Loucy (cell line): ENCODE results near the gene ADAMTSL4.

Source experiments
- H2AFZ ChIP-seq: fragments of 200-600 bp; sonication (generic); 2 replicates; pipeline ENCODE4 v1.6.0; 2016; ENCODE audit warnings: antibody characterized with exemption, mild to moderate bottlenecking, low read length, moderate library complexity
- H3F3A ChIP-seq: fragments of 200-600 bp; 2 replicates; pipeline ENCODE4 v1.6.0; 2016; ENCODE audit warnings: antibody characterized with exemption, low read depth, mild to moderate bottlenecking
- H3K27me3 ChIP-seq: fragments of 200-600 bp; sonication (generic); 2 replicates; pipeline ENCODE4 v1.6.1; 2014; ENCODE audit warnings: low read length, mild to moderate bottlenecking; ENCODE audit not compliant: insufficient read depth, poor library complexity, severe bottlenecking
- H3K36me3 ChIP-seq: fragments of 200-600 bp; sonication (generic); 2 replicates; pipeline ENCODE4 v1.6.1; 2016; ENCODE audit warnings: low read length; ENCODE audit not compliant: insufficient read depth
- H3K4me1 ChIP-seq: fragments of 200-600 bp; sonication (generic); 2 replicates; pipeline ENCODE4 v1.5.1; 2014; ENCODE audit warnings: low read length, mild to moderate bottlenecking; ENCODE audit not compliant: insufficient read depth, poor library complexity, severe bottlenecking
- H3K4me2 ChIP-seq: fragments of 200-600 bp; sonication (generic); 2 replicates; pipeline ENCODE4 v1.6.0; 2014; ENCODE audit warnings: antibody characterized with exemption, low read length, low read depth, mild to moderate bottlenecking; ENCODE audit not compliant: poor library complexity, severe bottlenecking
- H3K4me3 ChIP-seq: fragments of 200-600 bp; sonication (generic); 2 replicates; pipeline ENCODE4 v1.5.1; 2014; ENCODE audit warnings: low read length, mild to moderate bottlenecking, mixed read lengths; ENCODE audit not compliant: poor library complexity, severe bottlenecking
- H3K79me2 ChIP-seq: fragments of 200-600 bp; sonication (generic); 2 replicates; pipeline ENCODE4 v1.6.1; 2014; ENCODE audit warnings: low read length; ENCODE audit not compliant: insufficient read depth
- H3K9ac ChIP-seq: fragments of 200-600 bp; sonication (generic); 2 replicates; pipeline ENCODE4 v1.6.0; 2014; ENCODE audit warnings: mild to moderate bottlenecking, low read depth, low read length, moderate library complexity; ENCODE audit not compliant: poor library complexity, severe bottlenecking
- H3K9me2 ChIP-seq: fragments of 200-600 bp; sonication (generic); replicated peaks from 2 replicates; pipeline ENCODE4 v1.6.1; 2016; ENCODE audit warnings: low read depth, low read length, mixed read lengths
- H3K9me3 ChIP-seq: fragments of 200-600 bp; sonication (generic); 2 replicates; pipeline ENCODE4 v1.6.1; 2014; ENCODE audit warnings: mild to moderate bottlenecking, antibody characterized with exemption, low read length, low read depth; ENCODE audit not compliant: insufficient read depth
- H4K20me1 ChIP-seq: fragments of 200-600 bp; sonication (generic); 2 replicates; pipeline ENCODE4 v1.6.0; 2014; ENCODE audit warnings: antibody characterized with exemption, low read length, mild to moderate bottlenecking; ENCODE audit not compliant: insufficient read depth, poor library complexity, severe bottlenecking
- EZH2phosphoT487 ChIP-seq: fragments of 200-600 bp; IDR thresholded peaks from 2 replicates; pipeline ENCODE4 v1.6.1; 2018; ENCODE audit warnings: antibody characterized with exemption, mild to moderate bottlenecking, moderate library complexity, borderline replicate concordance
- TF ChIP-seq, protein P1 (sequence below): fragments of 200-600 bp; sonication (generic); conservative IDR thresholded peaks from 2 replicates; pipeline ENCODE4 v1.5.1; 2014; ENCODE audit warnings: mild to moderate bottlenecking, antibody characterized with exemption, low read length

The ADAMTSL4 gene

DNA sequence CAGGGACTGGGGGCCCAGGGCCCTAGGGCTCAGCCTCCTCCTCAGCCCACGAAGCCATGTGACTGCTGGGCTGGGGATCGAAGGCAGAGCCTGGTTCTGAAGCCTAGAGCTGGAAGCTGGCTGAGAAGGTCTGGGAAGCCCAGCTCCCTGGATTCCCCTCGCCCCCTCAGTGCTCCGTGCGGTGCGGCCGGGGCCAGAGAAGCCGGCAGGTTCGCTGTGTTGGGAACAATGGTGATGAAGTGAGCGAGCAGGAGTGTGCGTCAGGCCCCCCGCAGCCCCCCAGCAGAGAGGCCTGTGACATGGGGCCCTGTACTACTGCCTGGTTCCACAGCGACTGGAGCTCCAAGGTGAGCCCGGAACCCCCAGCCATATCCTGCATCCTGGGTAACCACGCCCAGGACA, 9.1 kb downstream of the ADAMTSL4 start:
- Histone ChIP-seq H3K4me2 (no peak overlapping the region), H3K36me3 (no peaks in the 10 kb centered on the region), H4K20me1 (peaks cover 3% of the 10 kb centered on the region), H3F3A (no peaks in the 10 kb centered on the region), H3K79me2 (peaks cover 12% of the 10 kb centered on the region; the same call in 1 of the 2 replicates), H3K9me2 (no peaks in the 10 kb centered on the region), H3K4me3 (no peak overlapping the region), H2AFZ (no peak overlapping the region), H3K27me3 (no peaks in the 10 kb centered on the region), H3K9ac (no peak overlapping the region), H3K9me3 (no peaks in the 10 kb centered on the region), H3K4me1 (peaks cover 17% of the 10 kb centered on the region)
- TF ChIP-seq, protein P1, sequence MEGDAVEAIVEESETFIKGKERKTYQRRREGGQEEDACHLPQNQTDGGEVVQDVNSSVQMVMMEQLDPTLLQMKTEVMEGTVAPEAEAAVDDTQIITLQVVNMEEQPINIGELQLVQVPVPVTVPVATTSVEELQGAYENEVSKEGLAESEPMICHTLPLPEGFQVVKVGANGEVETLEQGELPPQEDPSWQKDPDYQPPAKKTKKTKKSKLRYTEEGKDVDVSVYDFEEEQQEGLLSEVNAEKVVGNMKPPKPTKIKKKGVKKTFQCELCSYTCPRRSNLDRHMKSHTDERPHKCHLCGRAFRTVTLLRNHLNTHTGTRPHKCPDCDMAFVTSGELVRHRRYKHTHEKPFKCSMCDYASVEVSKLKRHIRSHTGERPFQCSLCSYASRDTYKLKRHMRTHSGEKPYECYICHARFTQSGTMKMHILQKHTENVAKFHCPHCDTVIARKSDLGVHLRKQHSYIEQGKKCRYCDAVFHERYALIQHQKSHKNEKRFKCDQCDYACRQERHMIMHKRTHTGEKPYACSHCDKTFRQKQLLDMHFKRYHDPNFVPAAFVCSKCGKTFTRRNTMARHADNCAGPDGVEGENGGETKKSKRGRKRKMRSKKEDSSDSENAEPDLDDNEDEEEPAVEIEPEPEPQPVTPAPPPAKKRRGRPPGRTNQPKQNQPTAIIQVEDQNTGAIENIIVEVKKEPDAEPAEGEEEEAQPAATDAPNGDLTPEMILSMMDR: no peak
- no peak for TF ChIP-seq EZH2phosphoT487

DNA sequence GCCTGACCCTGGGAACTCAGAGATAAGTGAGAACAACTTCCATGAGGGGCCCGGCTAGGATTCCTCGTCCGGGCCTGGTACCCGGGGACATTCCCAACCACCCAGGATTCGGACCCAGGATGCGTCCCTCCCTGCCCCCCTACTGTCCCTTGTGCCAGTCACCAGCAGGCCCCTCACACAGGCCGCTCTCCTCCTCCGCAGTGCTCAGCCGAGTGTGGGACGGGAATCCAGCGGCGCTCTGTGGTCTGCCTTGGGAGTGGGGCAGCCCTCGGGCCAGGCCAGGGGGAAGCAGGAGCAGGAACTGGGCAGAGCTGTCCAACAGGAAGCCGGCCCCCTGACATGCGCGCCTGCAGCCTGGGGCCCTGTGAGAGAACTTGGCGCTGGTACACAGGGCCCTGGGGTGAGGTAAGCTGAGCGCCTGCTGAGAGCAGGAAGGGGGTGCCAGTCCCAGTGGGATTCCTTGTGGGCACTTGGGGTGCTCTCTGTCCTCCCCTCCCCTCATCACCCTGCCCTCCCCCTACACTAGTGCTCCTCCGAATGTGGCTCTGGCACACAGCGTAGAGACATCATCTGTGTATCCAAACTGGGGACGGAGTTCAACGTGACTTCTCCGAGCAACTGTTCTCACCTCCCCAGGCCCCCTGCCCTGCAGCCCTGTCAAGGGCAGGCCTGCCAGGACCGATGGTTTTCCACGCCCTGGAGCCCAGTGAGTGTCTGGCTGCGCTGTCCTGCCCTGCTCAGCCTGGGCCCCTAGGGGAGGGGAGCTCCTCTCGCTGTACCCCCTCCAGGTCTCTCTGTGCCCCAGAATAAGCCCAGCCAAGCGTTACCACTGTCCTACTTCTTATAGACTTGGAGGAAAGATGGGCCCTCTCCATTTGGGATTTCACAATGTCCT, 9.8 kb downstream of the ADAMTSL4 start:
- no peak overlapping the region for H3K9ac ChIP-seq
- peaks cover 24% of the 10 kb centered on the region for H3K4me1 ChIP-seq
- H4K20me1 ChIP-seq: peaks cover 3% of the 10 kb centered on the region
- H3K9me3 ChIP-seq: no peaks in the 10 kb centered on the region
- H3K4me3 ChIP-seq: no peak overlapping the region
- no peak for TF ChIP-seq EZH2phosphoT487
- TF ChIP-seq, protein P1: no peak
- no peak overlapping the region for H3K4me2 ChIP-seq
- no peak overlapping the region for H2AFZ ChIP-seq
- H3K9me2 ChIP-seq: no peaks in the 10 kb centered on the region
- H3K79me2 ChIP-seq: peaks cover 13% of the 10 kb centered on the region; the same call in 1 of the 2 replicates
- H3F3A ChIP-seq: no peaks in the 10 kb centered on the region
- no peaks in the 10 kb centered on the region for H3K36me3 ChIP-seq
- no peaks in the 10 kb centered on the region for H3K27me3 ChIP-seq

DNA sequence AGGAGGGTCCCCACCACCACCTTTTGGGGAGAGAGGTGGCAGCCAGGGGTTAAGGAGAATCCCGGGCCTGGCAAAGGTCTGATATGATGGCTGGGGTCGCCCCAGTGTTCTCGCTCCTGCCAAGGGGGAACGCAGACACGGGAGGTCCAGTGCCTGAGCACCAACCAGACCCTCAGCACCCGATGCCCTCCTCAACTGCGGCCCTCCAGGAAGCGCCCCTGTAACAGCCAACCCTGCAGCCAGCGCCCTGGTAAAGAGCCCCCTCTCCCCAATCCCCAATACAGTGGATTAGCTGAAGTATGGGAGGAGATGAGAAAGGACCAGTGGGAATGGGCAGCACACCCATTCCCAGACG, 10.4 kb downstream of the ADAMTSL4 start:
- no peak overlapping the region for H2AFZ ChIP-seq
- H3K9me3 ChIP-seq: no peaks in the 10 kb centered on the region
- no peak overlapping the region for H3K4me3 ChIP-seq
- peaks cover 26% of the 10 kb centered on the region for H3K4me1 ChIP-seq
- H3K79me2 ChIP-seq: peaks cover 13% of the 10 kb centered on the region; the same call in 1 of the 2 replicates
- peaks cover 3% of the 10 kb centered on the region for H4K20me1 ChIP-seq
- no peaks in the 10 kb centered on the region for H3K36me3 ChIP-seq
- H3K9ac ChIP-seq: no peak overlapping the region
- no peaks in the 10 kb centered on the region for H3K27me3 ChIP-seq
- no peaks in the 10 kb centered on the region for H3K9me2 ChIP-seq
- no peak overlapping the region for H3K4me2 ChIP-seq
- H3F3A ChIP-seq: no peaks in the 10 kb centered on the region
- TF ChIP-seq, protein P1: no peak
- TF ChIP-seq EZH2phosphoT487: no peak
